GM12875 (cell line): ENCODE results near the gene TRAPPC8.

Experiments used
- H3K4me3 ChIP-seq: one replicate; pipeline ENCODE4 v1.5.1; 2011; ENCODE audit warnings: low read depth, low read length, control low read depth
- CTCF ChIP-seq: IDR thresholded peaks from 2 replicates; pipeline ENCODE4 v1.5.1; 2011; ENCODE audit warnings: low read depth, mild to moderate bottlenecking, control low read depth, inconsistent platforms, low read length, moderate library complexity, borderline replicate concordance; ENCODE audit not compliant: insufficient read depth

Gene TRAPPC8

GRCh38 chr18:31798399-31798798 is 144.5 kb downstream of the TRAPPC8 start:
- no peak for TF ChIP-seq CTCF
- no peak overlapping the region for H3K4me3 ChIP-seq

DNA sequence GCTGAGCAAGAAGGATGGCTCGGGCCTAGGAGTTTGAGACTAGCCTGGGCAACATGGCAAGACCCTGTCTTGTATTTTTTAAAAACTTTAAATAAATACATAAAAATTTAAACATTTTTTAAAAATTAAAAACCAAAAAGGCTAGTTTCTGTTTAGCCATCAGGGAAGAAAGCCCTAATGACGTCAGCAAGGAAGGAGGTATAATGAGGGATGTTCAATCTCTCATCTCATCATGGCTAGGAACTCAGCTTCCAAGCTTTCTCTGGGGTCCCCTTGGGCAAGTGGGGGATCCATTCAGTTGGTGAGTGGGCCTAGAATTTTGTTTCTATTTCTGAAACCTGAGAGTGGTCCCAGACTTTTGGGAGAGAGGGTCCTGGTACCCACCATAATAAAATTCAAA is 147.2 kb downstream of the TRAPPC8 start:
- no peak for TF ChIP-seq CTCF
- no peak overlapping the region for H3K4me3 ChIP-seq

DNA sequence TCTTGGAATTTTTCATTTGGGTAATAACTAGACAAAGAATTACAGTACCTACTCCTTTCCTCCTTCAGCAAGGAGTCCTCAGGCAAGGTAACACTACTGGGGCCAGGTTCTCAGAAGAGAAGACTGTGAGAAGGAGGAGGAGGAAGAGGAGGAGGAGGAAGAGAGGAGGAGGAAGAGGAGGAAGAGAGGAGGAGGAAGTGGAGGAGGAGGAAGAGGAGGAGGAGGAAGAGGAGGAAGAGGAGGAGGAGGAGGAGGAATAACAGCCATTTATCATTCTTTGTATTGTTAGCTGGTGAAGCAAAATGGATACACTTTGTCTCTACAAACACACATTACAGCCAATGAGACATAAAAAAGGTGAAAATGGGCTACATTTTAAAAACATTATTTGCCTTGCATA is 149.4 kb downstream of the TRAPPC8 start:
- H3K4me3 ChIP-seq, result no peak overlapping the region
- TF ChIP-seq CTCF, result no peak

- TF ChIP-seq CTCF, result no peak
- no peak overlapping the region for H3K4me3 ChIP-seq
Observed at GRCh38 chr18:31792580-31792911, 150.4 kb downstream of the TRAPPC8 start.

DNA sequence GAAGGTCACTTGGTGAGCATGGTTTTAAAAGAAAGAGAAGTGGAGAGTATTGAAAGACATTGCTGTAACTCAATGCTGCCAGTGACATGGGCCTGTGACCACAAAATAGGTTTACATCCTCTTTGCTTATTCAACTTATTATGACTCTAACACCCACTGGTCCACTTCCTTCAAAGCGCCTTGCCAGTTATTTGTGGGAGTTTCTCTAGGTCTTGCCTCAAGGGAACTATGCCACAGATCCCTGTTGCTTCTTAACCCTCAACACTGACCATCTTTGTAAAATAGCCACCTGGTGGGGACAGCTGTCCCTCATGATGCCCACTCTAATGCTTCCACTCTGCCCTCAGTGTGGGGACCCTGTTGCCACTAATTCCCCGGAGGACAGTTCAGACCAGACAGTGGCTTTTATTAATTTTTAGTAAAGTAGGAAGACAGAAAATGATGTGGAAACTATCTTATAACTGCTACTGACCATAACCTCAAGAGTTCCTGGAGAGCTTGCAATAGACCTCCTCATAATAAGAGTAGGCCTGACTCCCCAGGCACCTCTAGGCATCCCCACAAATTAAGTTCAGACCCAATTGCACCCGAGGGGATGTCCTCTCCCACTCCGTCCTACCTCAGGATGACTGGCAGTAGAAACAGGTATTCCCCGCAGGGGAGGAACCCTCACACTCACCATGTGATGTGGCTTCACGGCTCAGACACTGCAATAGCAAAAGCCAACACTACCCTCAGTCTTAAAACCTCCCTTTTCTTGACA is 150.9 kb downstream of the TRAPPC8 start:
- no peak overlapping the region for H3K4me3 ChIP-seq
- TF ChIP-seq CTCF, result no peak

DNA sequence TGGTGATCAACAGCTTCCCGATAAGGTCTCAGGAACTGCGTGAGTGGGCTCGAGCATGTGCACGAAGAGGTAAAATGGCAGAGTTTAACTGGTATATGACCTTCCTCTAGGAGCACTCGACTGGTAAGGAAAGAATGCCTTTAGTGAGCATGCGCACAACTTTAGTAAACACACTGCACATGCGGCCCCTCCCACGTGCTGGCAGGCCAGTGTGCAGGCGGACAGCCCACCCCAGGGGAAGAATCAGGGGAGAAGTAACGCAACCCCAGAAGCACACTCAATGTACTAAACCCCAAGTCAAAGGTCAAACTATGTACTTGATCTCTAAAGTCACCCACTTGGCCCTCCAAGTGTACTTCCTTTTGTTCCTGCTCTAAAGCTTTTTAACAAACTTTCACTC is 153.5 kb downstream of the TRAPPC8 start:
- H3K4me3 ChIP-seq, result no peak overlapping the region
- TF ChIP-seq CTCF, result no peak

- TF ChIP-seq CTCF, result no peak
- no peak overlapping the region for H3K4me3 ChIP-seq
Observed at GRCh38 chr18:31783059-31783458, 159.9 kb downstream of the TRAPPC8 start.
